HG02610 (cell line): ENCODE measurements around the gene KCTD1.

Experiments
- ATAC-seq: cut with Tn5 transposase; IDR thresholded peaks from one replicate; pipeline ENCODE4 v1.9.1; 2021; ENCODE audit warnings: mild to moderate bottlenecking, moderate library complexity; ENCODE audit not compliant: unreplicated experiment

KCTD1 gene

DNA sequence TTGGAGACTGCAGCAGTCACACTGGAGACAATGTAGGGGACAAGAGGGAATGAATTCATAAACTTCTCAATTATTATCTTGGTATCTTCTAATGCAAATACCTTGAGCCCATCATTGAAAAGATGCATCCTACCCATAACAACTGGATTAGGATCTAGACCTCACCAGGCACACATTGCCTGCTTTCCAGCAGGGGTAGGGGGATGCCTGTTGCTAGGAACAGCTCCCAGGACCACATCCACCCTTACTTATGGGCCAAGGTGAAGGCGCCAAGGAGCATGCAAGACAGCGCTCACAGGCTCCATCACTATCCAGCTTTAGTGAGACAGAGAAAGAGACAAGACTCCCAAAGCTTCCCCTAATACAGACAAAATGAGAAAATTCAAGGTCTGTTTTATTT, 24.4 kb downstream of the KCTD1 start:
- no peak for ATAC-seq

DNA sequence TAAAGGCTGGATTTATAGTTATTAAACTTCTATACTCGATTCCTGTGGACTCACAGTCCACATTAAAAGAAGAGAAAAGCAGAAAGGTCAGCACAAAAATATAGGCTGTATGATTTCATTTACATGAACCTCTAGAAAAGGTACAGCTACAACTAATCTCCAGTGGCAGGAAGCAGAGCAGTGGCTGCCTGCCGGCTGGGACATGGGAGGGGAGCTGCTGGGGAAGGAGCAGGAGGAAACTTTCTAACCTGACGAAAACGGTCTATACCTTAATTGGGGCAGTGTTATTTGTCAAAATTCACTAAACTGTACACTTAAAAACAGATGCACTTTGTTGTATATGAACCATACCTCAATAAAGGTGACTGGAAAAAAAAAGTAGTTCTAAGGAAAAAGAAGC, 26.7 kb downstream of the KCTD1 start:
- ATAC-seq: no peak

DNA sequence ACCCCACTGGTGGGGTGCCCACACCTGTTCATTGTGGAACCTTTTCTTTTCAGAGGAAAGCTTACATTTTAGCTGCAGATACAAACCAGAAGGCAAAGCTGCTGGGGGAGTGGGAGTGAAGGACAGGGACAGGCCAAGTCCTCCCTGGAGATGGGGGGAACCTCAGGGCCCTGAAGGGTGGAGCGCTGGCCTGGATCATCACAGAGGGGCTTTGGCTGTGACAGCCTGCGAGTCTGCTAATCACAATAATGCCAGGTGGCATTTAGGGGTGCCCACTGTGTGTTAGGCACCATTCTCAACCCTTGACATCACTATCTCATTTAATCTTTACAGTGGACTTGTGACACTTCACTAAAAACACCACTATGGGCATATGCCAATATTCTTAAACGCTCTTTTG, 27.4 kb downstream of the KCTD1 start:
- no peak for ATAC-seq

DNA sequence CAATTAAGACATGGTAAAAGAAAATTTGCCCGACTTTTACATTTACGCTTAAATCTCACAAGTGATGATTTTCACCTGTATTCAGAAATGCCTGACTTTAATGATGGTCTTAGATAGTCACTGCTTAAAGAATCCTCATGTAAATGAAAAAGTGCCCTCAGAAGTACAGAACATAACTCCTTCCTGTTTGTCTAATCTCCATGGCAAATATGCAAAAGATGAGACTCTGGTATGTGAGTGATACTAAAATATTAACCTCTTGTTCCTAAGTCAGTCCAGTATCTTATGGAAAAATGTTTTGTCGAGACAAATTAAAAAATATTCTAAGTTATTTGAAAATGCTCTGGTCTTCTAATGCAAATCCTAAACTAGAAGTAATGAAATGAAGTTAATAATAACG, 29.2 kb downstream of the KCTD1 start:
- no peak for ATAC-seq

DNA sequence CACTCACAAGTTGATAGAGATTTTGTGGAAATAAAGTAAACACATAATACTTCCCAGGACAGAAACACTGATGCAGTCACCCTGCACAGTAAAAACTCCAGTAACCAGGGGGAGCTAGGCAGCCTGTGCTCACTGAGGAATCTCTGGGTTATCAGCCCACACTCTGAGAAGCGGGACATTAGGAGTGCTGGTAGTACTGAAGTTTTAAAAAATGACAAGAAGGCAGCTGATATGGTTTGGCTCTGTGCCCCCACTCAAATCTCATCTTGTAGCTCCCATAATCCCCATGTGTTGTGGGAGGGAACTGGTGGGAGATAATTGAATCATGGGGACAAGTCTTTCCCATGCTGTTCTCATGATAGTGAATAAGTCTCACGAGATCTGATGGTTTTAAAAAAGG, 31.4 kb downstream of the KCTD1 start:
- no peak for ATAC-seq

DNA sequence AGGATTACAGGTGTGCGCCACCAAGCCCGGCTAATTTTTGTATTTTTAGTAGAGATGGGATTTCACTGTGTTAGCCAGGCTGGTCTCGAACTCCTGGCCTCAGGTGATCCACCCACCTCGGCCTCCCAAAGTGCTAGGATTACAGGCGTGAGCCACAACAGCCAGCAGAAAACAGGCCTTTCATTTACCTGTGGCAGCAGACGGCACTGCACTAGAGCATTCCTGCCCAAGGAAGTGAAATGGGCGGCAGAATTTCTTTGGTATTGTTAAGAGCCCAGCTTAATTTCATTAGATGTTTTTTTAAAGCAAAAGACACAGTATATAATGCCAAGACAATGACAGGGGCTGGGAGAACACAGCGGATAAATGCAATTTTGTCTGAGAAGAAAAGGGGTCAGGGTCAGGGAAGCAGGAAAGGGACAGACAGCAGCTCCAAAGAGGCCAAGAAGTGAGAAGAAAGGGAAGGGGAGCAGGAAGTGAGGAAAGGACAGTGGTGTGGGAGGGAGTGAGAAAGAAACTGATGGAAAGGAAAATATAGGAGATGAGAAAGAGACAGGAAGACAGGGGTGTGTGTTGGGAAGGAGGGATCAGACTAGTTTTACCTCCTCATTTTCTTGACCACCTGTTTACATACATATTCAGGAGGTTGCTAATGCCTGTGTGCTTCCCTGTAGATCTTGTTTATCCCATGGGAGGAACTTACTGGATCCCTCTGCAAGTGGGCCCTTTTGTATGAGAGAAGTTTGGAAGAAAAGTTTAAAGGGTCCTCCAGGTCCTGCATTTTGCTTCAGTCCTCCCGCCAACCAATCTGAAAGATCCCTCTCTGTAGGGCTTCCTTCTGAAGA, 32.5 kb downstream of the KCTD1 start:
- no peak for ATAC-seq

DNA sequence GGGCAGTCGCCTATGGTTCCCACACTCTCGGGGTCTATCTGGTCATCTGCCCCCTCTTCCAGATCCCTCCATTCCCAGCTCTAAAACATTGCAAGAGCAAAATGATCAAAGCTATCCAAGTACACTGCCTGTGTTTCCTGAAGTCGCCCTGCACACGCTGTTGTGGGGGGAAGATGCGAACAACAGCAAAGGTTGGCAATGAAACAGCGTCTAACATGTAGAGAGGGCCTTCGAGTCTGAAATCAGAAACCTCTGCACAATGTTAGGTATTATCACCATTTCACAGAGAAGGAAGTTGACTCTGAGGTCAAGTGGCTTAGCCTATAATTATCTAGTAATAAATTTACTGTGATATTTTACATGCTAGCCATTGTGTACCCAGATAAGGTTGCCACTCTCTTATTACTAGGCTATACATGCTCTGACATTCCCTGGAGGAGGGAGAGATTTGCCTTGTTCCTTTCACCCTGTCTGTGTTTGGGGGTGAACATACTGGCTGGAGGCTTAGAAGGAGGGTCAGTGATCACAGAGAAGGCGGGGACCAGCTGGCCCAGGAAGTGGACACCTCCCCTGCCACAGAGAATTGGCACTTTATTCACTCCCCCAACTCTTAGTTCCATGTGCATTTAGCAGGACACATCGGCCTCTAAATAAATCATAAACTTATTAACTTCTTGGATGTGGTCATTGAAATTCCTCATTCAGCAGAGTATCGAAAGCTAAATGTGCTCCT, 36.8 kb downstream of the KCTD1 start:
- ATAC-seq: no peak

DNA sequence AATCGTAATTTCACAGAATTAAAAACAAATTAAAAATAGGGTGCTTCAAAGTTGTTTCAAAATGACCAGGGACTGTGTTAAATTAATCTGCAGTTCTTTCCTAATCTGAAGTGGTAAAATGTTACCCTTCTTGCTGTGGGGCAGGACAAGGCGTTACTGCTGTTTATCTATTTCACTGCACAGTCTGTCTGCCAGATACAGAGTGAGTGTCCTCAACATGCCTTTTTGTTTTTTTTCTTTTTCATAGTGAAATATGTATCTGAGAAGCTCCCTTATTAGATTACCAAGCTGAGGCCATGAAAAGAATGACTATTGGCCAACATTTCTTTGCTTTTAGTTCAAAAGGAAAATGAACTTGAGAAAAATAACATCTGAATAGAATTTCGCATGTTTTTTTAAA, 38.0 kb downstream of the KCTD1 start:
- no peak for ATAC-seq

DNA sequence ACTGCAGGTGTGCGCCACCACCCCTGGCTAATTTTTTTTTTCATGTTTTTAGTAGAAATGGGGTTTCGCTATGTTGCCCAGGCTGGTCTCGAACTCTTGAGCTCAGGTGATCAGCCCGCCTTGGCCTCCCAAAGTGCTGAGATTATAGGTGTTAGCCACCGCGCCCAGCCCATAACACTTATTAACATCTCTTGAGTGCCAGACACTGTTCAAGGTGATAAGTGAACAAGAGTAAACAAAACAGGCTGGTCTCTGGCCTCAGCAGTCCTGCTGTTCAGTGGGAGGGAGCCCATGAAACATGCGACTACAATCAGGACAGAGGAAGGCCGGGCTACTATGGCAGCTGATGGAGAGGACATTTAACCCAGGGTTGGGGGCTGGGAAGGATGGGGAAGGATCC, 42.3 kb downstream of the KCTD1 start:
- ATAC-seq: no peak

DNA sequence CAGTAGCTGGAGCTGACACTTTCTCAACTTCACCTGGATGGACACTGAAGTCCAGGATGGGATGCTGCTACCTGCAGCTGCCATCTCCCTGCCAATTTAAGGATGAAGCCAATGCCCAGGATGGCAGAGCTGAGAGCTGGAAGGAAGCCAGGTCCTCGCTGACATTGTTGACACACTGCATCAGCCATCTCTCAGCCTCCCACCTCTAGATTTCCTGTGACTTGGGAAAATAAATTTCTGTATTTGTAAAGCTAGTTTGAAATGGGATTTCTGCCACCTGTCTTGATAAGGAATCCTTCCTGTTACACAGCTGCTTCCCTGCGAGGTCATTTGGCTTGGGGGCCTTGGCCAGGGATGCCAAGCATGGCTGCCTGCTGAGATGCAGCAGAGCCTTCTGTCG, 43.5 kb downstream of the KCTD1 start:
- ATAC-seq: no peak

DNA sequence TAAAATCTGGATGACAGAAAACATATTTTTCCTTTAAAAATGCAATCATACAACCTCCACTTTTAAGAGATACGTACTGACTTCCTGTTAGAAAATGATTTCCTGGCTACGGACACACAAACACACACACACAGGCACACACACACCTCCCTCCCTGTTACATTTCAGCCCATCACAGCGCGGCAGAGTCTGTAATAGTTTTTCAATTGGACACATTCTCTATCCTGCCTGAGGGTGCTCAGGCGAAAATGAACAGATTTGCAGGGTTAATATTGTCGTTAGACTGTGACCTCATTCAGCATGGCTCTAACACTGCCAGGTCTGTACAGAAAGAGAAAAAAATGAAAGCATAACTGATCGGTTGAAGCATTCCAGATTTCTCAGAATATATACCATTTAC, 45.0 kb downstream of the KCTD1 start:
- no peak for ATAC-seq

DNA sequence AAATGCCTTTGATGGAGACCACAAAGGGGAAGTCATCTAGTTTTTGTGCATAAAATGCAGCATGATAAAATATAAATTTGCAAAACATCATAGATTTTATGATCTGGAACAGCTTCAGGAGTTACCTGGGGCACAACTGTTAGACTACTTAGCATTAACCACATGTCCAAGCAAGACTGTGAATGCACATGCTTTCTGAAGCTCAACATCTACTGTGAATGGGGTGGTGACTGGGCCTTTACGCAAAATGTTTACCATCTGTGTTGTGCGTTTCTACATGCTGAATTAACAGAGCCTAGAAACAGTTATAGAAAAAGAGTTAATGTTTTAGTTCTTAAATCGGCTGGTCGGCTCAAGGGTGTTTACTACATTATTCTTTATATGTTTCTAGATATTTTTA, 45.5 kb downstream of the KCTD1 start:
- no peak for ATAC-seq

DNA sequence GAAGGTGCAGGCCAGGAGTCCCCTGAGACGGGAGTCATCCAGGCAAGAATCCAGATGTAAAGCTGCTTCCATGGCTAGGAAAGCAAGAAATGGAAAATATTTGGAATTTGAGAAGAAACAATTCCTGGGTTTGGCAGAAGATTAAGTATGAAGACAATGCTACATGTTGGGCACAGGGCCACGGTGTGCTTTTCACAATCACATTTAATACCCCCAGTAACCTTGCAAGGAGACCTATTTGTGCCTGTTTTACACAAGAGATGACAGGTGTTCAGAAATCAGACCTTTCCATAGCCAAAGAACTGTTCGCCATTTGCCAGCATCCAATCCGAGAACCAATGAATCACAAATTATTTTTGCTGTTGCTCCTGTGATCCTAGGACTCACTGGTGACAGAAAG, 50.5 kb downstream of the KCTD1 start:
- no peak for ATAC-seq

DNA sequence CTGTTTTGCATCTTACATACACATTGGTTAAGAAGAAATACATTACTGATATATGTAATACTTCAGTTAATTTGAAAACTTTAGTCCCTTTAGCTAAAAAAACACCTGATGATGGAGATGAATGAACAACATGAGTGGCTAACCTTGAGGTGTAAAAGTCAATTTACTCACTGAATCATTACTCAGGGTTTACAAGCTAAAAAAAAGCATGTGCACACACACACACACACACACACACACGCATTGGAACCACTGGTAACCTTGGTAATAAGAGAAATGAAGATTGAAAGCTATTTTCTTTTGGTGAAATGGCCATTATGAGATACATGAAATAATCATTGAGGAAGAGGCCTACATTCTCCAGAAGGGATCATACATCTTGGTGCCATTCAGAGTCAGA, 51.8 kb downstream of the KCTD1 start:
- ATAC-seq: no peak

DNA sequence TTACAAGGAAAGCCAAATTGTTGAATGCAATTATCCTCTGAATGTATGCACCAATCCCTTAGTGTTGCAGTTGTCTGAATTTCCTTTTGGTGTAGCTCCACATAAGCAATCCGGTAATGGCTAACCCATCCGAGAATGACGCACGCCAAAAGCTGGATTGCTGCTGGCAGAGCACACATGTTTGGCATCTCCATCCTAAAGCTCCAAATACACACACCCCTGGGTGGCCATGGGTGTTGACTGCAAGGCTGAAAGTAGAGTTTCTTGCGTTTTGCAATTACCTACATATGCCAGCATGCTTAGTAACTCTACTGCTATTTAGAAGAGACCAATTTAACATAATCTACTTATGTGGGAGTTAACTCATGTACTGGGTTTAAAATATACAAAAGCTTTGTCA, 53.1 kb downstream of the KCTD1 start:
- ATAC-seq: no peak

DNA sequence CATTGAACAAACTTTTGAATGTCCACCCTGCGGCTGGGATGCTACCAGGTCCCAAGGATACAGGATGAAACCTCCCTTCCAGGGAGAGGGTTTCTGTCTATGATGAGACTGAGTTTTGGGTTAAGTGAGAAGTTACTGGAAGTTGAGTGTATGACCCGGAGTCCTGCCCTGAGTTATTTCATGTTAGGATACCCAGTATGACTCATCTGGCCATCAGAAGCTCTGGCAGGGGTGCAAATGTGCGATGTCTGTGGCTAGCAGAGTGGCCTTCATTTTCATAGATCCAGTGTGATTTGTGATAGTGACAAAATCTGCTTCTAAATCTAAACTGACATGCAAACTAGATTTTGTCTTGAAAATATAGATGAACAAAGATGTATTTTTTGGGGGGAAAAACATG, 55.3 kb downstream of the KCTD1 start:
- ATAC-seq: no peak

DNA sequence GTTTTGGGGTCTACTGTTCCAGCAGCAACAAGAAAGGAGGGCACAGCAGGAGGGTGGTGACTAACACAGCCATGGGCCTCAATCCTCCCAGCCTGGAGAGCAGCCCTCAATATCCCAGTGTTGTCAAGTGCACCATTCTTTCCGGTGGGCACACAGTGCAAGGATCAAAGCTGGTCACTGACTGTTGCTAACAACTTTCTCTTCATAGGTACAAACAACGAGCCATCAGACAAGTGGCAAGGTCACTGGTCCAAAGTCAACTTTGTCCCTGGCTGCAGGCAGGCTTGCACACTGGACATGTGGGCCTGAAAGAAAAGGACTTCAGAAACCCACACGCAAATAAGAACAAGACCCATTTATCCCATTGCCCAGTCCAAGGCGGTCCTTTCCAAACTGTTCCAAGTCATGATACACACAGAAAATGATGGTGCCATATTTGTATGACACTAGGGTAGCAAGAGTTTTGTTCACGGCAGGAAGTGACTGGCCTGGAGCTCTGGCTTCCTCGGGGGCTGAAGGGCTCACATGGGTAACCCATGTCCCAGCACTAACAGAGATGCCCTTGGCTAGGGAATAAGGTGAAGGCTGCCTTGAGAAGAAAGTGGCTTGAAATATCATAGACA, 57.0 kb downstream of the KCTD1 start:
- ATAC-seq: no peak

DNA sequence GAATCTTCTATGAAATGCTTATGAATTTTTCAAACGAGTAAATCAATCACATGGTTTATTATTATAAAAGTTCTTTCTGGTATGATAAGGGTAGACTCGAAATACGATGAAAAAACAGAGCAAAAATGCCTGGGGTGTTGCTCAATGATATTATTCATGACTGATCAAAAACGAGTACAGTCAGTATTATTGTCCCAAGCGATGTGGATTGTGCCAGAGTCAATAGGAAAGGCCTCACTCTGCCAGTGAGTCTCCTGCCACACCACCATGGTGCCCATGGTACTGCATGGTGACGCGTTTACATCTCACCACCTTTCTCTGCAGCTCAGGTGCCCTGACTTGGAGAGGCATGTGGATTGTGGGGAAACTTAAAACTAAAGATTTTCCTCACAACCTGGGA, 58.5 kb downstream of the KCTD1 start:
- ATAC-seq: no peak

DNA sequence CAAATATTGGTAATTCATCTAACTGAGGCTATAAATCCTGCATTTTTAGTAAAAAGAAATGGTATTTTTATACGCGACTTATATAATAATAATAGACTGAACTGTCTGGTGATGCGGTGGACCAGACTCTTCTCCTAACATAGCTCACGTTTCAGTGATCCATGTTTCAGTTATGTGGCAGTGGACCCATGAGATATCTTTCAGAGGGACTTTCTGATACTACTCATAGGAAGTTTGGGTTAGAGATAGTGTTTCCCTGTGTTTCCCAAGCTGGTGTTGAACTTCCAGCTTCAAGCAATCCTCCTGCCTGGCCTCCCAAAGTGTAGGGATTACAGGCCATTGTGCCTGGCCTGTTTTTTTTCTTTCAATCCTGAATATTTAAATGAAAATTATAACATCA, 59.2 kb downstream of the KCTD1 start:
- no peak for ATAC-seq

DNA sequence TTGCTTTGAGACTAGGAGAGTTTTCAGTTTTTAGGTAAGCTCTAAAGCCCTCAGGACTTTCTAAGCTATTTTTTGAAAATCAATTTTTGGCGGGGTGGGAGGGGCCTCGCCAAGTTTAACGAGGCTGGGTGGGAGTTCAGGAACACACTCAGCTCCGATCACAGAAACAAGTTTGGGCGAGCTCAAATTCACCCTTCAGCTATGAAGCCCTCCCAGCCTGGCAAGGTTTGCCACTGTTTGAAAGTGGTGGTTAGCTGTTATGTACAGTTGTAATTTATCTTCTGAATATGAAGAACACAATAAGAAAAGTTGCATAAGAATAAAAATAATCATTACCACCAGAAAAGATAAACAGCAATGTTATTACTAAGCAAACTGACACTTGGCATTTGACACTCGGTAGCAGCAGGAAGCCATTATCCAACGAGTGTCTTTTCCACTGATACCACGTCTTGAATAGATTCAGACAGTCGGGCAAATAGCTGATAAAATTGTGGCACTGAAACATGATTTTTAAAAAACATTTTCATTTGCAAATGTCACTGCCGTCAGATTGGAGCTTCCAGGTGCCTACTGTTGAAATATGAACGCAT, 59.8 kb downstream of the KCTD1 start:
- no peak for ATAC-seq

DNA sequence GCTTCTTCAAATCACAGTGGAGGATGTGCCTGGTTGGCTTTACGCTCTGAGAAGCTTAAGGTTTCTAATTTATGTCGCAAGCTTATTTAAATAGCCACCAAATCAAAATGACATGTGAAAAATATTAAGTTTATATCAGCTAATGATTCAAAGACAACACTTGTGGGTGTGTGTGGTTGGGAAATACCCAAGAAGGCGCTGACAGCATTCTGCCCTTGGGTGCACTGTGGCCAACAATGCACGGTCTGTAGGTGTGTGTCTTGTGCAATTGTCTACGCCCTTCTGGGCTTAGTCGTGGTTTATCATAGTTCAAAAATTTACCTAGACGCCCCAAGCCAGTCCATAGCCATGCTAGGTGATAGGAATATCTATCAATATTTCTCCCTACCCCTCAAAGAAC, 60.9 kb downstream of the KCTD1 start:
- peak; percentile 97 for ATAC-seq

DNA sequence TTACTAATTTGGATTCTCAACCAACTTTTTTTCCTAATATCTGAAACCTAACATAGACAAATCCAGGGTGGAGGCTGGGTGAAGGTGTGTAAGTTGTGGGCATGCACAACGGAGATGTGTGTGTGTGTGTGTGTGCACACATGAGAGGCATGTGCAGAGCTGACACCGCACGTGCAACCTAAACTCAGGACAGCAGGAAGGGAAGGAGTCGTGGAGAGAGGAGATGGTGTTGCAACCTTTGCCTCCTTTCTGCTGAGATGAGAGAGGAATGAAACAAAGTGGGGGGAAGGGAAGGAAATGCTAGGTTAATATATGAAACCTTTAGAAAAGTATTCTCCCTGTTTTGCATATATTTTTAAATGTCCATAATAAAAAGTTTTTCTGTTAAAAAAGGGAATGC, 64.7 kb downstream of the KCTD1 start:
- ATAC-seq: no peak
